Fibroblast of skin of scalp (primary cell): ENCODE data around the gene SMAD6.

Source experiments
- DNase-seq: peaks from one replicate; pipeline ENCODE4 v3.0.0-alpha.2; 2013

The SMAD6 gene

GRCh38 chr15:66721501-66721937 is 19.5 kb downstream of the SMAD6 start:
- DNase-seq = no peak

- no peak for DNase-seq
Measured at GRCh38 chr15:66721954-66722353, 19.9 kb downstream of the SMAD6 start.

- no peak for DNase-seq
Measured at GRCh38 chr15:66722757-66723540, 20.9 kb downstream of the SMAD6 start.

- peak; percentile 47 for DNase-seq
Measured at GRCh38 chr15:66723826-66724731, 22.0 kb downstream of the SMAD6 start.

- DNase-seq = peak; percentile 76
Measured at GRCh38 chr15:66724732-66725463, 22.9 kb downstream of the SMAD6 start.

GRCh38 chr15:66725464-66725785 is 23.4 kb downstream of the SMAD6 start:
- no peak for DNase-seq

- DNase-seq = no peak
Measured at GRCh38 chr15:66726386-66726785, 24.4 kb downstream of the SMAD6 start.

- peak; percentile 44 for DNase-seq
Measured at GRCh38 chr15:66729331-66729951, 27.4 kb downstream of the SMAD6 start.

- peak; percentile 73 for DNase-seq
Measured at GRCh38 chr15:66730168-66731021, 28.4 kb downstream of the SMAD6 start.

GRCh38 chr15:66733976-66734375 is 31.9 kb downstream of the SMAD6 start:
- no peak for DNase-seq

- peak; percentile 69 for DNase-seq
Measured at GRCh38 chr15:66734961-66735908, 33.2 kb downstream of the SMAD6 start.

- peak; percentile 68 for DNase-seq
Measured at GRCh38 chr15:66735909-66736305, 33.9 kb downstream of the SMAD6 start.

- DNase-seq = no peak
Measured at GRCh38 chr15:66737243-66738010, 35.4 kb downstream of the SMAD6 start.

- DNase-seq = no peak
Measured at GRCh38 chr15:66738116-66738515, 36.1 kb downstream of the SMAD6 start.

GRCh38 chr15:66738595-66738994 is 36.6 kb downstream of the SMAD6 start:
- no peak for DNase-seq

GRCh38 chr15:66739287-66739686 is 37.3 kb downstream of the SMAD6 start:
- no peak for DNase-seq

- DNase-seq = no peak
Measured at GRCh38 chr15:66740802-66741201, 38.8 kb downstream of the SMAD6 start.

- no peak for DNase-seq
Measured at GRCh38 chr15:66741646-66742045, 39.6 kb downstream of the SMAD6 start.

- no peak for DNase-seq
Measured at GRCh38 chr15:66742286-66742685, 40.2 kb downstream of the SMAD6 start.

- DNase-seq = no peak
Measured at GRCh38 chr15:66743204-66743603, 41.2 kb downstream of the SMAD6 start.
